ENCODE results near the gene ABCC9. TPM values are rescaled to one million over a fixed set of nuclear protein-coding genes. Genes with fewer than 3 reads are reported as not detected.
"Not testable (repeated sequence)": the region's sequence is repeated elsewhere in the genome, so short reads cannot be mapped to it uniquely, and the experiment has no call there.

The ABCC9 gene
- polyA plus RNA-seq, 3 donors, result 2.4 to 17.1 (median 11.7) TPM

GRCh38 chr12:21800011-21800410 is 141.2 kb downstream of the ABCC9 start:
- WGBS, 3 donors, result 38 to 63% (median 61%) methylated on average over 1 of the region's 1 CpG
- H3K27ac ChIP-seq (ENCODE audit: low read depth, low read length), result no peak overlapping the region

GRCh38 chr12:21797539-21797938 is 143.7 kb downstream of the ABCC9 start:
- WGBS, 3 donors, result 88 to 93% (median 89%) methylated on average over 1 of the region's 1 CpG
- no peak overlapping the region for H3K27ac ChIP-seq (ENCODE audit: low read depth, low read length)

- 90 to 96% (median 92%) methylated on average over 10 of the region's 10 CpGs for WGBS, 3 donors
Observed at GRCh38 chr12:21795648-21796328, 145.4 kb downstream of the ABCC9 start.

GRCh38 chr12:21794807-21795595 is 146.2 kb downstream of the ABCC9 start:
- 79 to 88% (median 83%) methylated on average over 8 of the region's 8 CpGs for WGBS, 3 donors
- not testable (repeated sequence) for H3K27ac ChIP-seq (ENCODE audit: low read depth, low read length)

More at GRCh38 chr12:21795648-21796328, 145.4 kb downstream of the ABCC9 start:
- no peak overlapping the region for H3K27ac ChIP-seq (ENCODE audit: low read depth, low read length)

- WGBS, 3 donors, result 88 to 93% (median 93%) methylated on average over 4 of the region's 4 CpGs
- not testable (repeated sequence) for H3K27ac ChIP-seq (ENCODE audit: low read depth, low read length)
Observed at GRCh38 chr12:21789687-21790086, 151.5 kb downstream of the ABCC9 start.

GRCh38 chr12:21788089-21788983 is 152.9 kb downstream of the ABCC9 start:
- H3K27ac ChIP-seq (ENCODE audit: low read depth, low read length), result no peak overlapping the region
- WGBS, 3 donors, result 38 to 67% (median 63%) methylated on average over 7 of the region's 7 CpGs

- WGBS, 3 donors, result 60 to 77% (median 61%) methylated on average over 3 of the region's 3 CpGs
- no peak overlapping the region for H3K27ac ChIP-seq (ENCODE audit: low read depth, low read length)
Observed at GRCh38 chr12:21786041-21786531, 155.1 kb downstream of the ABCC9 start.

- not testable (repeated sequence) for H3K27ac ChIP-seq (ENCODE audit: low read depth, low read length)
- WGBS, 3 donors, result 94 to 96% (median 94%) methylated on average over 3 of the region's 3 CpGs
Observed at GRCh38 chr12:21782723-21783122, 158.5 kb downstream of the ABCC9 start.

GRCh38 chr12:21780786-21781185 is 160.4 kb downstream of the ABCC9 start:
- no peak overlapping the region for H3K27ac ChIP-seq (ENCODE audit: low read depth, low read length)
- WGBS, 3 donors, result 60 to 92% (median 76%) methylated on average over 3 of the region's 3 CpGs

GRCh38 chr12:21776175-21776574 is 165.1 kb downstream of the ABCC9 start:
- 29 to 89% (median 86%) methylated on average over 3 of the region's 3 CpGs for whole genome bisulfite sequencing, 3 donors
- no peak overlapping the region for H3K27ac ChIP-seq (ENCODE audit: low read depth, low read length)

- WGBS, 3 donors, result 11 to 26% (median 21%) methylated on average over 14 of the region's 14 CpGs
- H3K27ac ChIP-seq (ENCODE audit: low read depth, low read length), result no peak overlapping the region
Observed at GRCh38 chr12:21775133-21775820, 165.9 kb downstream of the ABCC9 start.

- 1 to 2% (median 1%) methylated on average over 47 to 49 of the region's 49 CpGs for WGBS, 3 donors
- no peak within 1 kb of the TSS for H3K27ac ChIP-seq (ENCODE audit: low read depth, low read length)
Observed at GRCh38 chr12:21774358-21775132, 166.7 kb downstream of the ABCC9 start, which contains the start of gene KCNJ8. KCNJ8 (minus strand) TSS chr12:21774706; CDS start chr12:21773616, 1,090 bp downstream.

- 9 to 14% (median 11%) methylated on average over 10 of the region's 10 CpGs for WGBS, 3 donors
- H3K27ac ChIP-seq (ENCODE audit: low read depth, low read length), result no peak overlapping the region
Observed at GRCh38 chr12:21773806-21774205, 167.4 kb downstream of the ABCC9 start.

GRCh38 chr12:21773263-21773741 is 167.9 kb downstream of the ABCC9 start:
- WGBS, 3 donors, result 20 to 39% (median 34%) methylated on average over 23 of the region's 23 CpGs
- H3K27ac ChIP-seq (ENCODE audit: low read depth, low read length), result no peak overlapping the region

- 35 to 68% (median 37%) methylated on average over 1 of the region's 1 CpG for WGBS, 3 donors
- H3K27ac ChIP-seq (ENCODE audit: low read depth, low read length), result no peak overlapping the region
Observed at GRCh38 chr12:21771311-21771710, 169.9 kb downstream of the ABCC9 start.

- no peak overlapping the region for H3K27ac ChIP-seq (ENCODE audit: low read depth, low read length)
- WGBS, 3 donors, result 72 to 80% (median 77%) methylated on average over 2 of the region's 2 CpGs
Observed at GRCh38 chr12:21769307-21769706, 171.9 kb downstream of the ABCC9 start.

GRCh38 chr12:21766403-21766802 is 174.8 kb downstream of the ABCC9 start:
- 89 to 94% (median 92%) methylated on average over 2 of the region's 2 CpGs for WGBS, 3 donors
- H3K27ac ChIP-seq (ENCODE audit: low read depth, low read length), result no peak overlapping the region
